ENCODE data around the gene RADIL. TPM values are rescaled to one million over a fixed set of nuclear protein-coding genes. Genes with fewer than 3 reads are reported as not detected.
"Not testable (repeated sequence)": the region's sequence is repeated elsewhere in the genome, so short reads cannot be mapped to it uniquely, and the experiment has no call there.

RADIL gene
- polyA plus RNA-seq, 2 donors, result 0.29 to 0.93 TPM

- WGBS, 2 donors, result 37 to 39% methylated on average over 37 of the region's 37 CpGs
- Histone ChIP-seq H3K4me3 (ENCODE audit: low read depth in 1 of 2, low read length in 2 of 2) (no peak overlapping the region), H3K27me3 (ENCODE audit: control insufficient read depth in 1 of 2, insufficient read depth in 2 of 2, low read length in 2 of 2) (no peaks in the 10 kb centered on the region), H3K4me1 (ENCODE audit: control insufficient read depth in 2 of 2, insufficient read depth in 2 of 2, low read length in 1 of 2) (no peaks in the 10 kb centered on the region), H3K9me3 (ENCODE audit: control insufficient read depth in 2 of 2, insufficient read depth in 1 of 2, low read depth in 1 of 2, low read length in 1 of 2) (no peaks in the 10 kb centered on the region), H3K27ac (ENCODE audit: low read depth in 2 of 2, low read length in 1 of 2) (no peak overlapping the region), H3K36me3 (ENCODE audit: control insufficient read depth in 2 of 2, insufficient read depth in 2 of 2, low read length in 1 of 2) (no peaks in the 10 kb centered on the region)
Measured at GRCh38 chr7:4797858-4798705, 85.4 kb downstream of the RADIL start.

DNA sequence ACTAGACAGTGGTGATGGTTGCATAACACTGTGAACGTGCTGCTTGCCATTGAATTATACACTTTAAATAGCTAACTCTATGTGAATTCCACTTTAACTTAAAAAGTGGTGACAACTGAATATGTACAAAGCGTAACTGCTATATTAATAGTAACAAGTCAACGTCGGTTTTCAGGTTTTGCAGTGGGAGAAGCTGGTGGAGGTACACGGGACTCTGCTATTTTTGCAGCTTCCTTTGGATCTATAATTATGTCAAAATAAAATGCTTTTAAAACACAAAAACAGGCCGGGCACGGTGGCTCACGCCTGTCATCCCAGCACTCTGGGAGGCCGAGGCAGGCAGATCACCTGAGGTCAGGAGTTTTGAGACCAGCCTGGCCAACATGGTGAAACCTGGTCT is 87.1 kb downstream of the RADIL start:
- H3K27me3 ChIP-seq (ENCODE audit: control insufficient read depth in 1 of 2, insufficient read depth in 2 of 2, low read length in 2 of 2), result no peaks in the 10 kb centered on the region
- WGBS, 2 donors, result 79 to 88% methylated on average over 9 of the region's 9 CpGs
- H3K4me1 ChIP-seq (ENCODE audit: control insufficient read depth in 2 of 2, insufficient read depth in 2 of 2, low read length in 1 of 2), result peaks cover 0 to 3% of the 10 kb centered on the region in 2 donors
- no peak overlapping the region for H3K4me3 ChIP-seq (ENCODE audit: low read depth in 1 of 2, low read length in 2 of 2)
- no peak overlapping the region for H3K27ac ChIP-seq (ENCODE audit: low read depth in 2 of 2, low read length in 1 of 2)
- H3K36me3 ChIP-seq (ENCODE audit: control insufficient read depth in 2 of 2, insufficient read depth in 2 of 2, low read length in 1 of 2), result peaks cover 0 to 3% of the 10 kb centered on the region in 2 donors
- H3K9me3 ChIP-seq (ENCODE audit: control insufficient read depth in 2 of 2, insufficient read depth in 1 of 2, low read depth in 1 of 2, low read length in 1 of 2), result no peaks in the 10 kb centered on the region

DNA sequence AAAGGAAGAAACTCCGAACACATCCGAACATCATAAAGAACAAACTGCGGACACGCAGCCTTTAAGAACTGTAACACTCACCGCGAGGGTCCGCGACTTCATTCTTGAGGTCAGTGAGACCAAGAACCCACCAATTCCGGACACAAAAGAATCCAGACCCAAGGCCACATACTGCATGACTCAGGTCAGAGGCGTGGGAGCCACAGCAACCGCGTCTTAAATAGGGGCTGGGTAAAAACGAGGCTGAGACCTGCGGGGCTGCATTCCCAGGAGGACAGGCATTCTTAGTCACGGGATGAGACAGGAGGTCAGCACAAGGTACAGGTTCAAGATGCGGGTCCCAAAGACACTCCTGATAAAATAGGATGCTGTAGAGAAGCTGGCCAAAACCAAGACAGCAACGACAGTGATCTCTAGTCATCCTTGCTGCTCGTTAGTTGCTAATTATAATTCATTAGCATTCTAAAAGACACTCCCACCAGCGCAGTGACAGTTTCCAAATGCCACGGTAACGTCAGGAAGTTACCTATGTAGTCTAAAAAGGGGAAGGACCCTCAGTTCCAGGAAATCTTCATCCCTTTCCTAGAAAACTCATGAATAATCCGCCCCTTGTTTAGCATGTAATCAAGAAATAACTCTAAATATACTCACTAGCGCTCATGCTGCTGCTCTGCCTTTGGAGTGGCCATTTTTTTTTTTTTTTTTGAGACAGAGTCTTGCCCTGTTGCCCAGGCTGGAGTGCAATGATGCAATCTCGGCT is 88.7 kb downstream of the RADIL start:
- Histone ChIP-seq H3K9me3 (ENCODE audit: control insufficient read depth in 2 of 2, insufficient read depth in 1 of 2, low read depth in 1 of 2, low read length in 1 of 2) (peaks cover 0 to 4% of the 10 kb centered on the region in 2 donors), H3K27ac (ENCODE audit: low read depth in 2 of 2, low read length in 1 of 2) (no peak overlapping the region), H3K4me1 (ENCODE audit: control insufficient read depth in 2 of 2, insufficient read depth in 2 of 2, low read length in 1 of 2) (peaks cover 0 to 3% of the 10 kb centered on the region in 2 donors), H3K36me3 (ENCODE audit: control insufficient read depth in 2 of 2, insufficient read depth in 2 of 2, low read length in 1 of 2) (peaks cover 4 to 18% of the 10 kb centered on the region in 2 donors), H3K27me3 (ENCODE audit: control insufficient read depth in 1 of 2, insufficient read depth in 2 of 2, low read length in 2 of 2) (no peaks in the 10 kb centered on the region), H3K4me3 (ENCODE audit: low read depth in 1 of 2, low read length in 2 of 2) (no peak overlapping the region)
- WGBS, 2 donors, result 83 to 87% methylated on average over 24 of the region's 24 CpGs

DNA sequence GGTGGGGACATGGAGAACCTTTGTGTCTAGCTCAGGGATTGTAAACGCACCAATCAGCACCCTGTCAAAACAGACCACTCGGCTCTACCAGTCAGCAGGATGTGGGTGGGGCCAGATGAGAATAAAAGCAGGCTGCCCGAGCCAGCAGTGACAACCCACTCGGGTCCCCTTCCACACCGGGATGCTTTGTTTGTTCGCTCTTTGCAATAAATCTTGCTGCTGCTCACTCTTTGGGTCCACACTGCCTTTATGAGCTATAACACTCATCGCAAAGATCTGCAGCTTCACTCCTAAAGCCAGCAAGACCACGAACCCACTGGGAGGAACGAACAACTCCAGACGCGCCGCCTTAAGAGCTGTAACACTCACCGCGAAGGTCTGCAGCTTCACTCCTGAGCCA is 89.3 kb downstream of the RADIL start:
- H3K27me3 ChIP-seq (ENCODE audit: control insufficient read depth in 1 of 2, insufficient read depth in 2 of 2, low read length in 2 of 2); H3K9me3 ChIP-seq (ENCODE audit: control insufficient read depth in 2 of 2, insufficient read depth in 1 of 2, low read depth in 1 of 2, low read length in 1 of 2); H3K27ac ChIP-seq (ENCODE audit: low read depth in 2 of 2, low read length in 1 of 2); H3K4me1 ChIP-seq (ENCODE audit: control insufficient read depth in 2 of 2, insufficient read depth in 2 of 2, low read length in 1 of 2); H3K4me3 ChIP-seq (ENCODE audit: low read depth in 1 of 2, low read length in 2 of 2): not testable (repeated sequence)
- 81 to 89% methylated on average over 14 of the region's 14 CpGs for WGBS, 2 donors
- H3K36me3 ChIP-seq (ENCODE audit: control insufficient read depth in 2 of 2, insufficient read depth in 2 of 2, low read length in 1 of 2), result peaks cover 4 to 21% of the 10 kb centered on the region in 2 donors

GRCh38 chr7:4793385-4793993 is 90.0 kb downstream of the RADIL start:
- not testable (repeated sequence) for H3K27ac ChIP-seq (ENCODE audit: low read depth in 2 of 2, low read length in 1 of 2); H3K9me3 ChIP-seq (ENCODE audit: control insufficient read depth in 2 of 2, insufficient read depth in 1 of 2, low read depth in 1 of 2, low read length in 1 of 2); H3K27me3 ChIP-seq (ENCODE audit: control insufficient read depth in 1 of 2, insufficient read depth in 2 of 2, low read length in 2 of 2); H3K4me1 ChIP-seq (ENCODE audit: control insufficient read depth in 2 of 2, insufficient read depth in 2 of 2, low read length in 1 of 2); H3K4me3 ChIP-seq (ENCODE audit: low read depth in 1 of 2, low read length in 2 of 2)
- 94% methylated on average over 27 to 30 of the region's 30 CpGs for WGBS, 2 donors
- H3K36me3 ChIP-seq (ENCODE audit: control insufficient read depth in 2 of 2, insufficient read depth in 2 of 2, low read length in 1 of 2), result peaks cover 4 to 28% of the 10 kb centered on the region in 2 donors

DNA sequence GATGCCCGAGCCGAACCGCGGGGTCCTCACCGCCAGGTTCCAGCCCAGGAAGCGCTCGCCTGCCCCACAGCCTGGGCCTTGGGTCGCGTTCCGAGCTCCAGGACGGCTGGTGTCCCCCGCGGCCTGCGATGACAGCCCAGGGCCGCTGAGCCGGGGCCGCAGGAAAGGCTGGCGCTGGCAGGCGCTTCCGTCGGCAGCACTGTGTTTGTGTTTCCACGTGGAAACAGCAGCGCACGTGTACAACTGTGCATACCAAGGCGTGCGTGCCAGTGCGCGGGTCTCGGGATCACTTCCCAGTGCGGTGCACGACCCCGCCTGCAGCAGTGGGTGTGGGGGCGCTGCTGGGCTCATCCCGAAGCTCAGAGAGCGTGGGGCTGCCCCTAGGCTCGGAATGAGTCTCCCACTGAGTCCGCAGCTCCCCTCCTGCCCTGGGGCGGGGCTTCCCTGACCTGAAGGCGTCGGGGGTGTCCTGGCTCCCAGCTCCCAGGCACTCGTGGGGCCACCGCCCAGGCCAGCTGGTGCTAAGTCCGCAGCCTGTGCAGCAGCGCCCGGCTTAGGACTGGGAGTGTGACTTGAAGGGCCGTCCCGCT is 90.9 kb downstream of the RADIL start:
- peak overlapping the region in 1 of 2 donors; percentile 11 for H3K27ac ChIP-seq (ENCODE audit: low read depth in 2 of 2, low read length in 1 of 2)
- H3K4me1 ChIP-seq (ENCODE audit: control insufficient read depth in 2 of 2, insufficient read depth in 2 of 2, low read length in 1 of 2), result peaks cover 0 to 3% of the 10 kb centered on the region in 2 donors
- H3K36me3 ChIP-seq (ENCODE audit: control insufficient read depth in 2 of 2, insufficient read depth in 2 of 2, low read length in 1 of 2), result peaks cover 4 to 37% of the 10 kb centered on the region in 2 donors
- 18 to 28% methylated on average over 47 of the region's 47 CpGs for WGBS, 2 donors
- H3K9me3 ChIP-seq (ENCODE audit: control insufficient read depth in 2 of 2, insufficient read depth in 1 of 2, low read depth in 1 of 2, low read length in 1 of 2), result peaks cover 0 to 4% of the 10 kb centered on the region in 2 donors
- peak overlapping the region; percentile 2 to 18 for H3K4me3 ChIP-seq (ENCODE audit: low read depth in 1 of 2, low read length in 2 of 2)
- no peaks in the 10 kb centered on the region for H3K27me3 ChIP-seq (ENCODE audit: control insufficient read depth in 1 of 2, insufficient read depth in 2 of 2, low read length in 2 of 2)

GRCh38 chr7:4791738-4792536 is 91.6 kb downstream of the RADIL start:
- Histone ChIP-seq H3K36me3 (ENCODE audit: control insufficient read depth in 2 of 2, insufficient read depth in 2 of 2, low read length in 1 of 2) (peaks cover 4 to 43% of the 10 kb centered on the region in 2 donors), H3K27ac (ENCODE audit: low read depth in 2 of 2, low read length in 1 of 2) (peak overlapping the region in 1 of 2 donors; percentile 11), H3K9me3 (ENCODE audit: control insufficient read depth in 2 of 2, insufficient read depth in 1 of 2, low read depth in 1 of 2, low read length in 1 of 2) (peaks cover 0 to 4% of the 10 kb centered on the region in 2 donors), H3K4me3 (ENCODE audit: low read depth in 1 of 2, low read length in 2 of 2) (peak overlapping the region; percentile 2 to 18), H3K27me3 (ENCODE audit: control insufficient read depth in 1 of 2, insufficient read depth in 2 of 2, low read length in 2 of 2) (no peaks in the 10 kb centered on the region), H3K4me1 (ENCODE audit: control insufficient read depth in 2 of 2, insufficient read depth in 2 of 2, low read length in 1 of 2) (peaks cover 0 to 3% of the 10 kb centered on the region in 2 donors)
- WGBS, 2 donors, result 49 to 54% methylated on average over 44 to 50 of the region's 50 CpGs

DNA sequence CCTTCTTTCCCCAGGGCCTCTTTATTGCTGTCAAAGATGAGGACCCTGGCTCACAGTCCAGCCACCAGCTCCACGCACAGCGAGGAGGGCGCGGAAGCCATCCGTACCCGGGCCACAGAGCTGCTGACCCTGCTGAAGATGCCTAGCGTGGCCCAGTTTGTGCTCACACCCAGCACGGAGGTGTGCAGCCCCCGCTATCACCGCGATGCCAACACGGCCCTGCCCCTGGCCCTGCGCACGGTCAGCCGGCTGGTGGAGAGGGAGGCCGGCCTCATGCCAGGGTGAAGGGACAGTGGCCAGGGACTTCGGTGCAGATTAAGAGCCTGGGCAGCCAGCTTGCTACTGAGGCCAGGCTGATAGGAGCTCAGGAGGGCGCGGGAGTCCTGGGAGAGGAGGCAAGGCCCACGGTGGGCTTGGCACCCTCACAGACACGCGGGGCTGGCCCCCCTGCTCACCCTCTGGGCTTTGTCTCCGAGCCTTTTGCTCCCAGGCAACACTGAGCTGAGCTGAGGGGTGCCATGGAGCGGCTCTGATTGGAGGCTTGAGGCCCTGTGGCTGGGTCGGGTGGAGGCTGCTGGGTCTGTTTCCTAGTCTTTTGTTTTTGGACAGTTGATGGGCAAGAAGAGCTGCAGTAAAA is 92.3 kb downstream of the RADIL start:
- peaks cover 0 to 3% of the 10 kb centered on the region in 2 donors for H3K4me1 ChIP-seq (ENCODE audit: control insufficient read depth in 2 of 2, insufficient read depth in 2 of 2, low read length in 1 of 2)
- 93 to 95% methylated on average over 25 of the region's 25 CpGs for WGBS, 2 donors
- H3K36me3 ChIP-seq (ENCODE audit: control insufficient read depth in 2 of 2, insufficient read depth in 2 of 2, low read length in 1 of 2), result peaks cover 4 to 49% of the 10 kb centered on the region in 2 donors
- no peaks in the 10 kb centered on the region for H3K27me3 ChIP-seq (ENCODE audit: control insufficient read depth in 1 of 2, insufficient read depth in 2 of 2, low read length in 2 of 2)
- H3K27ac ChIP-seq (ENCODE audit: low read depth in 2 of 2, low read length in 1 of 2), result no peak overlapping the region
- H3K4me3 ChIP-seq (ENCODE audit: low read depth in 1 of 2, low read length in 2 of 2), result no peak overlapping the region
- peaks cover 0 to 4% of the 10 kb centered on the region in 2 donors for H3K9me3 ChIP-seq (ENCODE audit: control insufficient read depth in 2 of 2, insufficient read depth in 1 of 2, low read depth in 1 of 2, low read length in 1 of 2)

All from esophagus (tissue), 2 donors.